IMR-90 (cell line): Measurements from ENCODE around the gene FOXP1. TPM values are rescaled to one million over a fixed set of nuclear protein-coding genes. Genes with fewer than 3 reads are reported as not detected.

Source experiments
- ATAC-seq: fragments of 200-7000 bp; cut with Tn5 transposase; 2 replicates; pipeline ENCODE4 v1.9.1; 2020; ENCODE audit warnings: low read depth, mild to moderate bottlenecking, moderate library complexity
- BruUV-seq: library from RNA; stranded (reverse); fragments of 400-500 nt; replicated peaks from 2 replicates; lab custom pipeline; 2021; lab: Mats Ljungman, UMichigan
- CTCF ChIA-PET: fragments of 300-600 bp; formaldehyde crosslinking; extraction: SDS; loops from one replicate; lab custom pipeline; 2021; ENCODE audit warnings: antibody characterized with exemption; lab: Yijun Ruan, JAX
- POLR2A ChIA-PET: fragments of 300-600 bp; sonication (Branson Sonifier 250); formaldehyde crosslinking; loops from one replicate; lab custom pipeline; 2022; ENCODE audit warnings: antibody characterized with exemption; ENCODE audit not compliant: unreplicated experiment; lab: Charles Lee
- DNase-seq: peaks from one replicate; pipeline ENCODE4 v3.0.0; 2013
- H2AFZ ChIP-seq: replicated peaks from 2 replicates; pipeline ENCODE3; 2013; ENCODE audit warnings: low read length, mild to moderate bottlenecking; ENCODE audit not compliant: poor library complexity
- H2AK5ac ChIP-seq: 2 replicates; pipeline ENCODE4 v1.6.1; 2013; ENCODE audit warnings: low read depth, low read length, inconsistent platforms
- H2AK9ac ChIP-seq: replicated peaks from 2 replicates; pipeline ENCODE3; 2013; ENCODE audit warnings: mild to moderate bottlenecking, low read depth, low read length, moderate library complexity; ENCODE audit not compliant: poor library complexity
- H2BK120ac ChIP-seq: 2 replicates; pipeline ENCODE4 v1.6.1; 2013; ENCODE audit warnings: low read depth, low read length, inconsistent platforms
- H2BK15ac ChIP-seq: 3 replicates; pipeline ENCODE4 v1.6.1; 2013; ENCODE audit warnings: low read depth, low read length, inconsistent platforms
- H2BK20ac ChIP-seq: 2 replicates; pipeline ENCODE4 v1.6.1; 2013; ENCODE audit warnings: low read depth, mild to moderate bottlenecking, inconsistent platforms, low read length, moderate library complexity
- H2BK5ac ChIP-seq: 2 replicates; pipeline ENCODE4 v1.6.1; 2013; ENCODE audit warnings: mild to moderate bottlenecking, low read depth, low read length, inconsistent platforms; ENCODE audit not compliant: poor library complexity, severe bottlenecking
- H3K14ac ChIP-seq: replicated peaks from 2 replicates; pipeline ENCODE4 v1.6.1; 2013; ENCODE audit warnings: low read depth, low read length, inconsistent platforms
- H3K18ac ChIP-seq: 2 replicates; pipeline ENCODE4 v1.6.1; 2013; ENCODE audit warnings: low read depth, low read length, control low read depth
- H3K23ac ChIP-seq: 2 replicates; pipeline ENCODE4 v1.6.1; 2013; ENCODE audit warnings: low read depth, low read length, inconsistent platforms
- H3K27ac ChIP-seq: 2 replicates; pipeline ENCODE4 v1.5.1; 2013; ENCODE audit warnings: mild to moderate bottlenecking, control low read depth, low read length; ENCODE audit not compliant: insufficient read depth
- H3K27me3 ChIP-seq: 2 replicates; pipeline ENCODE4 v1.6.1; 2013; ENCODE audit warnings: low read length; ENCODE audit not compliant: control insufficient read depth, insufficient read depth
- H3K36me3 ChIP-seq: 2 replicates; pipeline ENCODE4 v1.6.1; 2013; ENCODE audit warnings: low read length, mixed read lengths; ENCODE audit not compliant: control insufficient read depth, insufficient read depth
- H3K4ac ChIP-seq: 2 replicates; pipeline ENCODE4 v1.6.1; 2013; ENCODE audit warnings: low read depth, low read length, inconsistent platforms
- H3K4me1 ChIP-seq: 2 replicates; pipeline ENCODE4 v1.6.1; 2013; ENCODE audit warnings: low read length, mixed read lengths; ENCODE audit not compliant: control insufficient read depth, insufficient read depth
- H3K4me2 ChIP-seq: 2 replicates; pipeline ENCODE4 v1.6.1; 2013; ENCODE audit warnings: low read depth, mild to moderate bottlenecking, control low read depth, low read length, moderate library complexity
- H3K4me3 ChIP-seq: 2 replicates; pipeline ENCODE4 v1.5.1; 2013; ENCODE audit warnings: low read depth, mild to moderate bottlenecking, control low read depth, low read length, moderate library complexity; ENCODE audit not compliant: insufficient read depth
- H3K56ac ChIP-seq: 2 replicates; pipeline ENCODE4 v1.6.1; 2013; ENCODE audit warnings: low read length, inconsistent platforms; ENCODE audit not compliant: insufficient read depth; ENCODE audit errors: extremely low read depth
- H3K79me1 ChIP-seq, 2 experiments: 2 replicates each; pipeline ENCODE4 v1.6.1; 2013; ENCODE audit warnings: low read length in 2 of 2, inconsistent platforms in 1 of 2, low read depth in 1 of 2
- H3K9ac ChIP-seq: 2 replicates; pipeline ENCODE4 v1.6.1; 2013; ENCODE audit warnings: low read depth, low read length, control low read depth
- H3K9me1 ChIP-seq: 2 replicates; pipeline ENCODE4 v1.6.1; 2013; ENCODE audit warnings: low read length, inconsistent platforms; ENCODE audit not compliant: insufficient read depth
- H3K9me3 ChIP-seq: 2 replicates; pipeline ENCODE4 v1.6.1; 2013; ENCODE audit warnings: low read length; ENCODE audit not compliant: control insufficient read depth, insufficient read depth
- H4K20me1 ChIP-seq: 2 replicates; pipeline ENCODE4 v1.6.1; 2013; ENCODE audit warnings: low read length, inconsistent platforms; ENCODE audit not compliant: insufficient read depth
- H4K5ac ChIP-seq: 2 replicates; pipeline ENCODE4 v1.6.1; 2013; ENCODE audit warnings: mild to moderate bottlenecking, low read depth, low read length, control low read depth
- H4K8ac ChIP-seq, 2 experiments: 2 replicates each; pipeline ENCODE4 v1.6.1; 2013; ENCODE audit warnings: low read depth in 2 of 2, low read length in 2 of 2, control low read depth in 1 of 2, inconsistent platforms in 1 of 2
- H4K91ac ChIP-seq: 2 replicates; pipeline ENCODE4 v1.6.1; 2013; ENCODE audit warnings: low read depth, low read length, inconsistent platforms; ENCODE audit not compliant: insufficient read depth
- BHLHE40 ChIP-seq: fragments of 150-350 bp; IDR thresholded peaks from 2 replicates; pipeline ENCODE4 v1.6.1; 2016; ENCODE audit warnings: mild to moderate bottlenecking, low read depth, low read length
- CEBPB ChIP-seq: IDR thresholded peaks from 2 replicates; pipeline ENCODE4 v1.6.1; 2012; ENCODE audit warnings: low read depth, low read length, improper control_type of control experiment
- CHD1 ChIP-seq: IDR thresholded peaks from 2 replicates; pipeline ENCODE4 v1.6.1; 2012; ENCODE audit warnings: low read depth, low read length, improper control_type of control experiment
- CTCF ChIP-seq: conservative IDR thresholded peaks from 2 replicates; pipeline ENCODE4 v1.5.1; 2012; ENCODE audit warnings: mild to moderate bottlenecking, low read depth, low read length, improper control_type of control experiment
- ELK1 ChIP-seq: fragments of 150-350 bp; IDR thresholded peaks from 2 replicates; pipeline ENCODE4 v1.6.1; 2016; ENCODE audit warnings: low read depth, mild to moderate bottlenecking, low read length, moderate library complexity, borderline replicate concordance
- FOS ChIP-seq: fragments of 150-350 bp; IDR thresholded peaks from 2 replicates; pipeline ENCODE4 v1.6.1; 2016; ENCODE audit warnings: low read depth, low read length
- MAFK ChIP-seq: IDR thresholded peaks from 2 replicates; pipeline ENCODE4 v1.6.1; 2012; ENCODE audit warnings: low read depth, low read length, improper control_type of control experiment
- MAZ ChIP-seq: IDR thresholded peaks from 2 replicates; pipeline ENCODE4 v1.6.1; 2012; ENCODE audit warnings: low read depth, mild to moderate bottlenecking, low read length, improper control_type of control experiment, moderate library complexity, borderline replicate concordance
- MXI1 ChIP-seq: IDR thresholded peaks from 2 replicates; pipeline ENCODE4 v1.6.1; 2012; ENCODE audit warnings: low read depth, mild to moderate bottlenecking, low read length, moderate library complexity, borderline replicate concordance
- NFE2L2 ChIP-seq: fragments of 150-350 bp; IDR thresholded peaks from 2 replicates; pipeline ENCODE4 v1.6.1; 2016; ENCODE audit warnings: low read depth, mild to moderate bottlenecking, low read length
- POLR2A ChIP-seq: IDR thresholded peaks from 2 replicates; pipeline ENCODE4 v1.6.1; 2012; ENCODE audit warnings: mild to moderate bottlenecking, low read depth, low read length
- RAD21 ChIP-seq: IDR thresholded peaks from 2 replicates; pipeline ENCODE4 v1.6.1; 2012; ENCODE audit warnings: low read length, improper control_type of control experiment
- RCOR1 ChIP-seq: IDR thresholded peaks from 2 replicates; pipeline ENCODE4 v1.6.1; 2012; ENCODE audit warnings: mild to moderate bottlenecking, low read length, improper control_type of control experiment; ENCODE audit not compliant: insufficient replicate concordance
- RFX5 ChIP-seq: IDR thresholded peaks from 2 replicates; pipeline ENCODE4 v1.8.0; 2012; ENCODE audit warnings: low read depth, mild to moderate bottlenecking, low read length, moderate library complexity
- SMC3 ChIP-seq: fragments of 150-350 bp; IDR thresholded peaks from 2 replicates; pipeline ENCODE4 v1.6.1; 2016; ENCODE audit warnings: low read depth, mild to moderate bottlenecking, antibody characterized with exemption, low read length, moderate library complexity
- USF2 ChIP-seq: fragments of 150-350 bp; IDR thresholded peaks from 2 replicates; pipeline ENCODE4 v1.6.1; 2017; ENCODE audit warnings: mild to moderate bottlenecking, antibody characterized with exemption, low read length, low read depth
- WGBS, 2 experiments: methylation state at CpG; one replicate each; pipeline versions ENCODE4 v1.1.5 to v1.1.7; 2013; ENCODE audit warnings: missing lambda C conversion rate in 2 of 2; ENCODE audit not compliant: insufficient read length in 1 of 2; ENCODE audit errors: extremely low coverage in 2 of 2; 5-methylcytosine and 5-hydroxymethylcytosine counted together
- dilution Hi-C: fragments of 300-500 bp; cut with HindIII; formaldehyde crosslinking; loops from one replicate; pipeline ENCODE4 v1.14.3; 2018; ENCODE audit warnings: low sequenced_read_pairs; ENCODE audit not compliant: unreplicated experiment
- in situ Hi-C: fragments of 300-500 bp; cut with MboI; formaldehyde crosslinking; loops from 3 replicates; pipeline ENCODE4 v1.14.3; 2019; ENCODE audit warnings: low sequenced_read_pairs, inconsistent platforms, mixed read lengths
- intact Hi-C: fragments of 100-400 bp; cut with micrococcal nuclease; formaldehyde crosslinking; loops from 2 replicates; pipeline ENCODE4 v1.10.0; 2022
- polyA plus RNA-seq, 3 experiments: library from polyadenylated mRNA; depleted of rRNA; stranded (reverse); fragments of >200 nt; gene quantifications; 2 replicates each; pipeline ENCODE4 v1.2.3, GENCODE V29; 2012; ENCODE audit warnings: low replicate concordance in 1 of 3
- total RNA-seq: library from RNA; depleted of rRNA; stranded (reverse); fragments of >200 nt; gene quantifications from 2 replicates; pipeline ENCODE4 v1.2.3, GENCODE V29; 2012

The FOXP1 gene
- total and polyA plus RNA-seq, 2 of the 4 experiments (the other 2 are of a cell fraction) = 37.0 to 132 TPM

DNA sequence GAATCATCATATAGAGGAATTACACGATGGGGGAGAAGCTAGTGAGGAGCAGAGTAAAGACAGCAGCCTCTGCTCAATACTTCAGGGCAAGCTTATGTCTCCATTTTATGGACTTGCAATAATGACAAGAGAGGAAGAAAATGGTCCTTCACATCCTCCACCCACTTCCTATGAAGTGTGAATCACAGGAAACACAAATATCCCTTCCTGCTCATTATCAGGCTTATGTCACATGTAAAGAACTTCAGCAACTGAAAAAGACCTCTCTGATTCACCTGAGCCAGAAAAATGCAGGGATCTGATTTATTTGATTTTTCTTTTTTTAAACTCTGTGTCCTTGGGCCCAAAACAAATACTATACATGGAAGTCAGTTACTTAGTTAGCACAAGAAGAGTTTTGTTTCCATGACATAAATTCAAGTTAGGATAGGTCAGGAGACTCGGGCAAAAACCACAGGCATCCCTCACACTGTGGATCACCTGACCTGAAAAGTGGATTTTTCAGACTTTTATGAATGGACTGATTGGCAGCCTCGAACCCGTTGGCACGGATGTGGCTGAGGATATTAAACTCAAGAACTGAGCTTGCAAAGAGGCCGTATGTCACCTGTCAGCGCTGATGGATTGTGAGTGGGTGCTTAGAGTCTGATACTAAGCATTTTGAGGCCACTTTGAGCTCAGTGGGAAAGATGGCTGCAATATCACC, 650.3 kb downstream of the FOXP1 start:
- H4K8ac ChIP-seq = no peak overlapping the region
- no peak overlapping the region for H3K14ac ChIP-seq
- in situ Hi-C loops = no loop called here
- no peak overlapping the region for H3K23ac ChIP-seq
- no peak overlapping the region for H2BK5ac ChIP-seq
- no peaks in the 10 kb centered on the region for H3K9me1 ChIP-seq
- no peak overlapping the region for H2BK20ac ChIP-seq
- TF ChIP-seq USF2 = no peak
- TF ChIP-seq RFX5 = no peak
- no peak for TF ChIP-seq RAD21
- no peak for TF ChIP-seq NFE2L2
- TF ChIP-seq MXI1 = no peak
- TF ChIP-seq POLR2A = no peak
- TF ChIP-seq CTCF = no peak
- TF ChIP-seq CEBPB = no peak
- no peak for TF ChIP-seq ELK1
- no peak for TF ChIP-seq MAZ
- no peak for TF ChIP-seq SMC3
- no peak for TF ChIP-seq RCOR1
- no peak for TF ChIP-seq BHLHE40
- no peak for TF ChIP-seq CHD1
- TF ChIP-seq FOS = no peak
- no peak for TF ChIP-seq MAFK
- H3K4me3 ChIP-seq = no peak overlapping the region
- ChIA-PET POLR2A (no interaction called here), CTCF (no interaction called here)
- H2BK120ac ChIP-seq = no peak overlapping the region
- H2BK15ac ChIP-seq = no peak overlapping the region
- H3K27ac ChIP-seq = no peak overlapping the region
- H3K27me3 ChIP-seq = no peaks in the 10 kb centered on the region
- intact Hi-C loops = no loop called here
- ATAC-seq = no peak
- H4K5ac ChIP-seq = no peak overlapping the region
- BruUV-seq = no TSS peak
- no peak overlapping the region for H2AK9ac ChIP-seq
- no peaks in the 10 kb centered on the region for H3K9me3 ChIP-seq
- H4K20me1 ChIP-seq = no peaks in the 10 kb centered on the region
- no peak overlapping the region for H4K91ac ChIP-seq
- no peak overlapping the region for H2AK5ac ChIP-seq
- no peaks in the 10 kb centered on the region for H3K79me1 ChIP-seq
- no peak overlapping the region for H3K18ac ChIP-seq
- no peak overlapping the region for H3K9ac ChIP-seq
- H3K4me1 ChIP-seq = no peaks in the 10 kb centered on the region
- WGBS, 2 experiments = 100% methylated on average over 2 of the region's 7 CpGs; no CpG with 5 or more reads in 1 of the 2 experiments
- dilution Hi-C loops = no loop called here
- no peak overlapping the region for H3K4ac ChIP-seq
- DNase-seq = no peak
- no peak overlapping the region for H3K4me2 ChIP-seq
- H3K36me3 ChIP-seq = no peaks in the 10 kb centered on the region
- no peak overlapping the region for H3K56ac ChIP-seq
- no peak overlapping the region for H2AFZ ChIP-seq
